GM23248 (cell line): Measurements from ENCODE around the gene ATP6V1E1.

Experiments used
- EZH2 ChIP-seq: fragments of 200-600 bp; sonication (generic); IDR thresholded peaks from 2 replicates; pipeline ENCODE4 v1.6.1; 2018; ENCODE audit warnings: antibody characterized with exemption, mild to moderate bottlenecking; ENCODE audit not compliant: insufficient read depth, poor library complexity, severe bottlenecking
- EZH2phosphoT487 ChIP-seq: fragments of 200-600 bp; sonication (generic); IDR thresholded peaks from 2 replicates; pipeline ENCODE4 v1.6.1; 2018; ENCODE audit warnings: antibody characterized with exemption, moderate library complexity, mild to moderate bottlenecking, low read depth; ENCODE audit not compliant: insufficient read depth

- no peak for TF ChIP-seq EZH2phosphoT487
- TF ChIP-seq EZH2: no peak
These were observed 20.0 kb upstream of the ATP6V1E1 start for GRCh38 chr22:17648569-17648968.
